MCF 10A (cell line): ENCODE measurements around the gene VEGFA. TPM values are rescaled to one million over a fixed set of nuclear protein-coding genes. Genes with fewer than 3 reads are reported as not detected.

Experiments used
- BruUV-seq: library from RNA; stranded (reverse); fragments of 400-500 nt; replicated peaks from 2 replicates; lab custom pipeline; 2021; lab: Mats Ljungman, UMichigan
- CTCF ChIA-PET: fragments of 300-600 bp; sonication (Branson Sonifier 250); formaldehyde crosslinking; extraction: SDS; loops from one replicate; lab custom pipeline; 2021; ENCODE audit warnings: antibody characterized with exemption, inconsistent platforms; lab: Yijun Ruan, JAX
- POLR2A ChIA-PET: fragments of 300-600, 350-650 bp; sonication (Branson Sonifier 250); formaldehyde crosslinking; extraction: SDS; loops from one replicate; lab custom pipeline; 2020; ENCODE audit warnings: antibody characterized with exemption, inconsistent platforms; lab: Yijun Ruan, JAX
- DNase-seq: peaks from one replicate; pipeline ENCODE4 v3.0.0-alpha.2; 2018; ENCODE audit not compliant: unreplicated experiment
- H3K27ac Mint-ChIP-seq: one replicate; pipeline ENCODE4 v1.8.0; 2022; ENCODE audit warnings: mild to moderate bottlenecking, low read depth, mixed read lengths; ENCODE audit not compliant: unreplicated experiment
- H3K27me3 Mint-ChIP-seq: one replicate; pipeline ENCODE4 v1.8.0; 2022; ENCODE audit warnings: mixed read lengths; ENCODE audit not compliant: insufficient read depth, unreplicated experiment
- H3K36me3 Mint-ChIP-seq: one replicate; pipeline ENCODE4 v1.8.0; 2022; ENCODE audit warnings: mild to moderate bottlenecking, moderate library complexity, mixed read lengths; ENCODE audit not compliant: insufficient read depth, unreplicated experiment
- H3K4me1 Mint-ChIP-seq: one replicate; pipeline ENCODE4 v1.8.0; 2022; ENCODE audit warnings: mixed read lengths; ENCODE audit not compliant: insufficient read depth, unreplicated experiment
- H3K4me3 Mint-ChIP-seq: one replicate; pipeline ENCODE4 v1.8.0; 2022; ENCODE audit warnings: mild to moderate bottlenecking, moderate library complexity, mixed read lengths; ENCODE audit not compliant: unreplicated experiment
- H3K9me3 Mint-ChIP-seq: one replicate; pipeline ENCODE4 v1.8.0; 2022; ENCODE audit warnings: mixed read lengths; ENCODE audit not compliant: unreplicated experiment
- CTCF ChIP-seq: fragments of 200-600 bp; IDR thresholded peaks from one replicate; pipeline ENCODE4 v1.8.0; 2022; ENCODE audit warnings: antibody characterized with exemption, mild to moderate bottlenecking; ENCODE audit not compliant: unreplicated experiment
- intact Hi-C: fragments of 100-400 bp; cut with micrococcal nuclease; formaldehyde crosslinking; loops from 2 replicates; pipeline ENCODE4 v1.14.1; 2022
- total RNA-seq: library from RNA; stranded (reverse); gene quantifications from 2 replicates; pipeline ENCODE4 v1.2.3, GENCODE V29; 2022

VEGFA gene
- total RNA-seq, 1 experiment from 2014 or later: 265 TPM

- POLR2A ChIA-PET: interaction anchor here (0.6 kb wide), 1 partner anchor 134 kb away, joined by 3 read pairs; no protein-coding TSS in a partner anchor
- H3K27me3 Mint-ChIP-seq: peaks cover 27% of the 10 kb centered on the region
Observed at GRCh38 chr6:43823879-43824702, 54.1 kb downstream of the VEGFA start.

GRCh38 chr6:43824703-43825064 is 54.7 kb downstream of the VEGFA start:
- intact Hi-C loops: no loop called here
- no peaks in the 10 kb centered on the region for H3K4me1 Mint-ChIP-seq
- peaks cover 27% of the 10 kb centered on the region for H3K27me3 Mint-ChIP-seq
- no peak for TF ChIP-seq CTCF
- no TSS peak for BruUV-seq
- no peak overlapping the region for H3K27ac Mint-ChIP-seq
- no peaks in the 10 kb centered on the region for H3K9me3 Mint-ChIP-seq
- POLR2A ChIA-PET: no interaction called here
- no peaks in the 10 kb centered on the region for H3K36me3 Mint-ChIP-seq
- H3K4me3 Mint-ChIP-seq: no peak overlapping the region
- CTCF ChIA-PET: interaction anchor here (0.6 to 1.2 kb wide), 2 partner anchors 13 to 473 kb away, joined by 3 to 5 read pairs; no protein-coding TSS in a partner anchor
- DNase-seq: no peak

More at GRCh38 chr6:43823879-43824702, 54.1 kb downstream of the VEGFA start:
- no peak overlapping the region for H3K4me3 Mint-ChIP-seq
- no peaks in the 10 kb centered on the region for H3K9me3 Mint-ChIP-seq
- CTCF ChIA-PET: interaction anchor here (1.2 kb wide), 1 partner anchor 13 kb away, joined by 5 read pairs; no protein-coding TSS in a partner anchor
- intact Hi-C loops: no loop called here
- no peaks in the 10 kb centered on the region for H3K4me1 Mint-ChIP-seq
- no peak overlapping the region for H3K27ac Mint-ChIP-seq
- no peak for TF ChIP-seq CTCF
- no TSS peak for BruUV-seq
- no peaks in the 10 kb centered on the region for H3K36me3 Mint-ChIP-seq
- no peak for DNase-seq

GRCh38 chr6:43825187-43826115 is 55.4 kb downstream of the VEGFA start:
- H3K4me1 Mint-ChIP-seq: no peaks in the 10 kb centered on the region
- CTCF ChIA-PET: interaction anchor here (0.6 kb wide), 2 partner anchors 26 to 473 kb away, joined by 3 read pairs; no protein-coding TSS in a partner anchor
- no peak for TF ChIP-seq CTCF
- peaks cover 27% of the 10 kb centered on the region for H3K27me3 Mint-ChIP-seq
- intact Hi-C loops: no loop called here
- POLR2A ChIA-PET: no interaction called here
- no peak overlapping the region for H3K4me3 Mint-ChIP-seq
- no peak overlapping the region for H3K27ac Mint-ChIP-seq
- BruUV-seq: no TSS peak
- H3K9me3 Mint-ChIP-seq: no peaks in the 10 kb centered on the region
- no peaks in the 10 kb centered on the region for H3K36me3 Mint-ChIP-seq
- DNase-seq: no peak
